K562 (cell line): ENCODE measurements around the gene PLAAT3. TPM values are rescaled to one million over a fixed set of nuclear protein-coding genes. Genes with fewer than 3 reads are reported as not detected.
A peak's percentile ranks its signal among the peaks of the same experiment; 100 is the strongest.

ENCODE experiments used
- ARNT ChIP-seq, 2 experiments: fragments of 450-650 bp; IDR thresholded peaks; 2 replicates each; pipeline ENCODE4 v1.6.1; 2016; ENCODE audit warnings: mild to moderate bottlenecking in 1 of 2
- E4F1 ChIP-seq: fragments of 250-450 bp; sonication (Bioruptor Pico); IDR thresholded peaks from 2 replicates; pipeline ENCODE4 v1.5.0; 2021; ENCODE audit warnings: mild to moderate bottlenecking, borderline replicate concordance
- GTF2A2 ChIP-seq: IDR thresholded peaks from 2 replicates; pipeline ENCODE4 v1.6.1; 2016; ENCODE audit warnings: mild to moderate bottlenecking, missing genetic modification characterization, missing compliant biosample characterization
- HDAC8 ChIP-seq: fragments of 450-650 bp; IDR thresholded peaks from 2 replicates; pipeline ENCODE4 v1.6.1; 2016; ENCODE audit warnings: mild to moderate bottlenecking, missing genetic modification characterization, moderate library complexity, missing compliant biosample characterization
- IFI16 ChIP-seq: fragments of 250-450 bp; sonication (Bioruptor Pico); IDR thresholded peaks from 2 replicates; pipeline ENCODE4 v2.1.2; 2022; ENCODE audit warnings: mild to moderate bottlenecking, inconsistent platforms
- RCOR1 ChIP-seq, 2 experiments: IDR thresholded peaks; 2 replicates each; pipeline ENCODE4 v1.6.1; 2012; ENCODE audit warnings: low read depth in 2 of 2, low read length in 2 of 2, borderline replicate concordance in 1 of 2, improper control_type of control experiment in 1 of 2
- STAT5B ChIP-seq: fragments of 250-450 bp; sonication (Bioruptor Pico); IDR thresholded peaks from 2 replicates; pipeline ENCODE4 v1.8.0; 2021; ENCODE audit warnings: mild to moderate bottlenecking, inconsistent platforms
- YY1 ChIP-seq, 3 experiments: IDR thresholded peaks; 2 replicates each; pipeline ENCODE4 v1.6.1; 2011; ENCODE audit warnings: low read length in 2 of 3, mild to moderate bottlenecking in 2 of 3, moderate library complexity in 2 of 3, borderline replicate concordance in 1 of 3, control low read depth in 1 of 3, low read depth in 1 of 3; ENCODE audit not compliant: insufficient read depth in 3 of 3, insufficient replicate concordance in 2 of 3, control insufficient read depth in 1 of 3, insufficient read length in 1 of 3; ENCODE audit errors: extremely low read depth in 1 of 3
- ZNF140 ChIP-seq: fragments of 250-450 bp; sonication (Bioruptor Pico); IDR thresholded peaks from 2 replicates; pipeline ENCODE4 v1.8.0; 2021; ENCODE audit warnings: moderate library complexity, mild to moderate bottlenecking, inconsistent platforms
- ZNF395 ChIP-seq: fragments of 200-800 bp; sonication (Bioruptor generic); IDR thresholded peaks from 2 replicates; pipeline ENCODE4 v1.6.1; 2017; ENCODE audit warnings: missing genetic modification characterization, missing compliant biosample characterization
- ZNF41 ChIP-seq: fragments of 250-450 bp; sonication (Bioruptor Pico); conservative IDR thresholded peaks from 2 replicates; pipeline ENCODE4 v1.4.0; 2020; ENCODE audit warnings: mild to moderate bottlenecking
- ZNF76 ChIP-seq: fragments of 250-450 bp; sonication (Bioruptor Pico); IDR thresholded peaks from 2 replicates; pipeline ENCODE4 v1.4.0; 2020; ENCODE audit warnings: mild to moderate bottlenecking, moderate library complexity, borderline replicate concordance
- ZNF785 ChIP-seq: fragments of 250-450 bp; sonication (Bioruptor Pico); IDR thresholded peaks from 2 replicates; pipeline ENCODE4 v1.4.0; 2020; ENCODE audit warnings: mild to moderate bottlenecking
- polyA plus RNA-seq, 8 experiments: library from polyadenylated mRNA; depleted of rRNA in 4 of 8; stranded (reverse) in 5 of 8; unstranded in 3 of 8; fragments of >200 nt; fragmentation: Nextera tagmentation in 2 of 8; fragmentation: Illumina TruSeq in 1 of 8; extraction: Ambion mirVana in 2 of 8; extraction: Trizol in 1 of 8; gene quantifications; 2 replicates each; pipeline versions ENCODE4 v1.2.1 to v1.2.3, GENCODE V29; 2011 to 2014; ENCODE audit warnings: inconsistent platforms in 1 of 8, missing spikeins in 1 of 8
- total RNA-seq, 7 experiments: library from RNA; depleted of rRNA in 6 of 7; stranded (reverse); fragments of >200 nt in 6 of 7; fragmentation: Illumina TruSeq in 2 of 7; extraction: Trizol in 2 of 7; gene quantifications; 2 replicates each; pipeline versions ENCODE4 v1.2.1 to v1.2.3, GENCODE V29; 2011 to 2021; ENCODE audit warnings: low replicate concordance in 1 of 7
- TF ChIP-seq, protein P1 (sequence below), 2 experiments: fragments of 200-800 bp in 1 of 2; sonication (Bioruptor generic) in 1 of 2; sonication (generic) in 1 of 2; formaldehyde crosslinking in 1 of 2; IDR thresholded peaks in 1 of 2; conservative IDR thresholded peaks in 1 of 2; 2 replicates each; pipeline versions ENCODE4 v1.5.0 to v1.6.1; 2016 to 2020; ENCODE audit warnings: missing compliant biosample characterization in 1 of 2, missing genetic modification characterization in 1 of 2, missing genetic modification reagents in 1 of 2
- TF ChIP-seq, protein P2 (sequence below), 2 experiments: fragments of 450-650 bp; IDR thresholded peaks; 2 replicates each; pipeline ENCODE4 v1.6.1; 2016
- TF ChIP-seq, protein P3 (sequence below): fragments of 450-650 bp; conservative IDR thresholded peaks from 2 replicates; pipeline ENCODE4 v1.6.1; 2016; ENCODE audit warnings: missing genetic modification characterization, low read depth, mild to moderate bottlenecking, control low read depth, missing compliant biosample characterization

Gene PLAAT3
- total and polyA plus RNA-seq, 9 of the 15 experiments (the other 6 are each of a cell fraction or from before 2014, with no cell fraction given), result 0.80 to 2.7 (median 1.4) TPM

DNA sequence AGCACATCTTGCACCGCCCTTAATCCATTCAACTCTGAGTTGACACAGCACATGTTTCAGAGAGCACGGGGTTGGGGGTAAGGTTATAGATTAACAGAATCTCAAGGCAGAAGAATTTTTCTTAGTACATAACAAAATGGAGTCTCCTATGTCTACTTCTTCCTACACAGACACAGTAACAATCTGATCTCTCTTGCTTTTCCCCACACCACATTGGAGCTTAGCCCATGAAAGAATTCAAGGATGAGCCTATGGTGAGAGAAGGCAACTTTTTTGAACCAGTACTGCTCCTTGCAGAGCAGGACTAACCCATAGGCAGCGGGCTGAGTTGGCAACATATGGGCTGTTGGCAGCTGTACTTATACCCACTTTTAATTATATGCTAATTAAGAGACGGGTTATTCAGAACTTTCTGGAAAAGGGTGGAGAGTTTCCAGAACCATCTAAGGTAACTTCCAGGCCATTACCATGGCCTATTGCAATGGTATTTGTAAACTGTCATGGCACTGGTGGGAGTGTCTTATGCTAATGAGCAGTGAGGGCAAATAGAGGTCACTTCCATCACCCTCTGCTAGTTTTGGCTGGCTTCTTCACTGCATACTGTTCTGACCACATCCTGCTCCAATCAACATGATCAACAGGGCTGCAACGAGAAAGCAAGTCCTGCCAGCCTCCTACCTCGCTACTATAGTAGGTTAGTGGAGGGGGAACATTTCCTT lies 83.0 kb downstream of the PLAAT3 start (continued):
- TF ChIP-seq ZNF395 (peak; percentile 90), ZNF140 (CRISPR knock-in tag) (peak; percentile 82; the same call in 1 of the 2 replicates), STAT5B (CRISPR knock-in tag) (peak; percentile 77), RCOR1 (IDR thresholded peaks at IDR 0.05; ENCODE audit: borderline replicate concordance in 1 of 2, low read depth in 2 of 2, low read length in 2 of 2) (peak in 1 of 2 experiments; percentile 75; a peak in 1 of 4 replicates), GTF2A2 (tag) (peak; percentile 95), ZNF41 (CRISPR knock-in tag) (peak; percentile 93), ARNT (IDR thresholded peaks at IDR 0.05) (peak in 1 of 2 experiments; percentile 80; a peak in 1 of 4 replicates), YY1 (IDR thresholded peaks at IDR 0.05; ENCODE audit: borderline replicate concordance in 1 of 3, control insufficient read depth in 1 of 3, extremely low read depth in 1 of 3, insufficient read depth in 3 of 3, insufficient read length in 1 of 3, insufficient replicate concordance in 2 of 3, low read depth in 1 of 3, low read length in 2 of 3) (peak in 1 of 3 experiments; percentile 78), E4F1 (CRISPR knock-in tag) (peak; percentile 84), ZNF785 (CRISPR knock-in tag) (peak; percentile 65; the same call in 1 of the 2 replicates), HDAC8 (tag) (peak; percentile 98), ZNF76 (CRISPR knock-in tag) (peak; percentile 99), IFI16 (CRISPR knock-in tag) (peak; percentile 88)
- TF ChIP-seq, protein P1, sequence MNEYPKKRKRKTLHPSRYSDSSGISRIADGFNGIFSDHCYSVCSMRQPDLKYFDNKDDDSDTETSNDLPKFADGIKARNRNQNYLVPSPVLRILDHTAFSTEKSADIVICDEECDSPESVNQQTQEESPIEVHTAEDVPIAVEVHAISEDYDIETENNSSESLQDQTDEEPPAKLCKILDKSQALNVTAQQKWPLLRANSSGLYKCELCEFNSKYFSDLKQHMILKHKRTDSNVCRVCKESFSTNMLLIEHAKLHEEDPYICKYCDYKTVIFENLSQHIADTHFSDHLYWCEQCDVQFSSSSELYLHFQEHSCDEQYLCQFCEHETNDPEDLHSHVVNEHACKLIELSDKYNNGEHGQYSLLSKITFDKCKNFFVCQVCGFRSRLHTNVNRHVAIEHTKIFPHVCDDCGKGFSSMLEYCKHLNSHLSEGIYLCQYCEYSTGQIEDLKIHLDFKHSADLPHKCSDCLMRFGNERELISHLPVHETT (CRISPR knock-in tag; conservative IDR thresholded peaks at IDR 0.05 in 1 of 2, IDR thresholded peaks at IDR 0.05 in 1 of 2), result peak in 1 of 2 experiments; percentile 85; a peak in 2 of 4 replicates
- TF ChIP-seq, protein P2, sequence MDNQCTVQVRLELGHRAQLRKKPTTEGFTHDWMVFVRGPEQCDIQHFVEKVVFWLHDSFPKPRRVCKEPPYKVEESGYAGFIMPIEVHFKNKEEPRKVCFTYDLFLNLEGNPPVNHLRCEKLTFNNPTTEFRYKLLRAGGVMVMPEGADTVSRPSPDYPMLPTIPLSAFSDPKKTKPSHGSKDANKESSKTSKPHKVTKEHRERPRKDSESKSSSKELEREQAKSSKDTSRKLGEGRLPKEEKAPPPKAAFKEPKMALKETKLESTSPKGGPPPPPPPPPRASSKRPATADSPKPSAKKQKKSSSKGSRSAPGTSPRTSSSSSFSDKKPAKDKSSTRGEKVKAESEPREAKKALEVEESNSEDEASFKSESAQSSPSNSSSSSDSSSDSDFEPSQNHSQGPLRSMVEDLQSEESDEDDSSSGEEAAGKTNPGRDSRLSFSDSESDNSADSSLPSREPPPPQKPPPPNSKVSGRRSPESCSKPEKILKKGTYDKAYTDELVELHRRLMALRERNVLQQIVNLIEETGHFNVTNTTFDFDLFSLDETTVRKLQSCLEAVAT (IDR thresholded peaks at IDR 0.05), result 0 out of 4 replicates have a peak, but pooled peaks of 1 of the 2 experiments have one; percentile 16
- TF ChIP-seq, protein P3, sequence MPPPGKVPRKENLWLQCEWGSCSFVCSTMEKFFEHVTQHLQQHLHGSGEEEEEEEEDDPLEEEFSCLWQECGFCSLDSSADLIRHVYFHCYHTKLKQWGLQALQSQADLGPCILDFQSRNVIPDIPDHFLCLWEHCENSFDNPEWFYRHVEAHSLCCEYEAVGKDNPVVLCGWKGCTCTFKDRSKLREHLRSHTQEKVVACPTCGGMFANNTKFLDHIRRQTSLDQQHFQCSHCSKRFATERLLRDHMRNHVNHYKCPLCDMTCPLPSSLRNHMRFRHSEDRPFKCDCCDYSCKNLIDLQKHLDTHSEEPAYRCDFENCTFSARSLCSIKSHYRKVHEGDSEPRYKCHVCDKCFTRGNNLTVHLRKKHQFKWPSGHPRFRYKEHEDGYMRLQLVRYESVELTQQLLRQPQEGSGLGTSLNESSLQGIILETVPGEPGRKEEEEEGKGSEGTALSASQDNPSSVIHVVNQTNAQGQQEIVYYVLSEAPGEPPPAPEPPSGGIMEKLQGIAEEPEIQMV (tag), result peak; percentile 50; the same call in 1 of the 2 replicates
